AG04450 (cell line): ENCODE data around the gene SINHCAF. TPM values are rescaled to one million over a fixed set of nuclear protein-coding genes. Genes with fewer than 3 reads are reported as not detected.

ENCODE experiments used
- CTCF ChIA-PET: fragments of 300-600, 350-600 bp; formaldehyde crosslinking; extraction: SDS; loops from one replicate; lab custom pipeline; 2022; ENCODE audit warnings: antibody characterized with exemption, inconsistent platforms; lab: Charles Lee
- POLR2A ChIA-PET: fragments of 350-600 bp; formaldehyde crosslinking; extraction: SDS; loops from one replicate; lab custom pipeline; 2021; ENCODE audit warnings: antibody characterized with exemption, inconsistent platforms; lab: Yijun Ruan, JAX
- DNase-seq: peaks from one replicate; pipeline ENCODE4 v3.0.0-alpha.2; 2011; ENCODE audit warnings: low read depth, low spot score
- H3K27ac ChIP-seq: one replicate; pipeline ENCODE4 v1.5.1; 2012; ENCODE audit warnings: low read depth, low read length, control low read depth
- H3K27me3 ChIP-seq: one replicate; pipeline ENCODE4 v1.6.0; 2012; ENCODE audit warnings: low read length; ENCODE audit not compliant: control insufficient read depth, insufficient read depth
- H3K4me3 ChIP-seq: 2 replicates; pipeline ENCODE4 v1.5.1; 2011; ENCODE audit warnings: mild to moderate bottlenecking, low read depth, low read length, control low read depth
- H3K9me3 ChIP-seq: 2 replicates; pipeline ENCODE4 v1.5.1; 2012; ENCODE audit warnings: low read length; ENCODE audit not compliant: control insufficient read depth, insufficient read depth
- CTCF ChIP-seq: IDR thresholded peaks from 2 replicates; pipeline ENCODE4 v1.5.1; 2011; ENCODE audit warnings: low read depth, low read length, control low read depth, inconsistent platforms
- polyA plus RNA-seq: library from polyadenylated mRNA; depleted of rRNA; stranded (reverse); fragments of >200 nt; gene quantifications from 2 replicates; pipeline ENCODE4 v1.2.3, GENCODE V29; 2011

The SINHCAF gene
- polyA plus RNA-seq, 1 experiment: 31.6 TPM

GRCh38 chr12:31353750-31354708 is 28.1 kb upstream of the SINHCAF start:
- no peak for TF ChIP-seq CTCF
- CTCF ChIA-PET: interaction anchor here (1.4 kb wide), 1 partner anchor 102 kb away, joined by 3 read pairs; no protein-coding TSS in a partner anchor
- POLR2A ChIA-PET: no interaction called here
- H3K4me3 ChIP-seq: no peak overlapping the region
- no peaks in the 10 kb centered on the region for H3K9me3 ChIP-seq
- no peak for DNase-seq
- peaks cover 9% of the 10 kb centered on the region for H3K27me3 ChIP-seq
- H3K27ac ChIP-seq: no peak overlapping the region

DNA sequence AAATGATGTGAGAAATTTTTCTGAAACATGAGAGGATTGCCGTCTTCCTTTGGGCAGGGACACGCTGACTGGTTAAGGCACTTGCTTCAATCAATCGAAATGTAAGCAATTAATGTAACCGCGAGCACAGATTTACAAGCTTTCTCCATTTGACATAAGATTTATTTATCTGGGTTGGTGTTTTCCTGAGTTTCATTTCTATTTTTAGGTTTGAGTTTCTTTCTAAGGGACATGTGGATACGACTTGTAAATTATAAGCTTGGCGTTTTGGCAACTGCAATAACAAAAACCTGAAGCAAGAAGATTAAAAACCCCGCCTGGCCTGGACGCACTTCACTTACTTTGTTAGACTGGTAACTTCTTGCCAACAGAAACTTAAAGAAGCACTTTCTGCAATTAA is 20.3 kb upstream of the SINHCAF start:
- no peak for DNase-seq
- no peak for TF ChIP-seq CTCF
- ChIA-PET POLR2A (no interaction called here), CTCF (interaction anchor here (0.6 kb wide), 1 partner anchor 1795 kb away, joined by 3 read pairs; no protein-coding TSS in a partner anchor)
- H3K9me3 ChIP-seq: no peaks in the 10 kb centered on the region
- H3K27me3 ChIP-seq: peaks cover 10% of the 10 kb centered on the region
- H3K27ac ChIP-seq: no peak overlapping the region
- H3K4me3 ChIP-seq: no peak overlapping the region

GRCh38 chr12:31343139-31343538 is 17.2 kb upstream of the SINHCAF start:
- Histone ChIP-seq H3K4me3 (no peak overlapping the region), H3K27me3 (peaks cover 7% of the 10 kb centered on the region), H3K27ac (no peak overlapping the region), H3K9me3 (no peaks in the 10 kb centered on the region)
- TF ChIP-seq CTCF: no peak
- DNase-seq: no peak
- CTCF ChIA-PET: no interaction called here
- POLR2A ChIA-PET: no interaction called here

GRCh38 chr12:31342286-31342685 is 16.3 kb upstream of the SINHCAF start:
- Histone ChIP-seq H3K27me3 (peaks cover 6% of the 10 kb centered on the region), H3K27ac (no peak overlapping the region), H3K4me3 (no peak overlapping the region), H3K9me3 (no peaks in the 10 kb centered on the region)
- DNase-seq: no peak
- TF ChIP-seq CTCF: no peak
- ChIA-PET POLR2A (no interaction called here), CTCF (no interaction called here)
